ENCODE measurements around the gene BMERB1. TPM values are rescaled to one million over a fixed set of nuclear protein-coding genes. Genes with fewer than 3 reads are reported as not detected.
"Not testable (repeated sequence)": the region's sequence is repeated elsewhere in the genome, so short reads cannot be mapped to it uniquely, and the experiment has no call there.

BMERB1 gene
- total RNA-seq, 1 donor from 2014 or later, result 45.1 TPM

DNA sequence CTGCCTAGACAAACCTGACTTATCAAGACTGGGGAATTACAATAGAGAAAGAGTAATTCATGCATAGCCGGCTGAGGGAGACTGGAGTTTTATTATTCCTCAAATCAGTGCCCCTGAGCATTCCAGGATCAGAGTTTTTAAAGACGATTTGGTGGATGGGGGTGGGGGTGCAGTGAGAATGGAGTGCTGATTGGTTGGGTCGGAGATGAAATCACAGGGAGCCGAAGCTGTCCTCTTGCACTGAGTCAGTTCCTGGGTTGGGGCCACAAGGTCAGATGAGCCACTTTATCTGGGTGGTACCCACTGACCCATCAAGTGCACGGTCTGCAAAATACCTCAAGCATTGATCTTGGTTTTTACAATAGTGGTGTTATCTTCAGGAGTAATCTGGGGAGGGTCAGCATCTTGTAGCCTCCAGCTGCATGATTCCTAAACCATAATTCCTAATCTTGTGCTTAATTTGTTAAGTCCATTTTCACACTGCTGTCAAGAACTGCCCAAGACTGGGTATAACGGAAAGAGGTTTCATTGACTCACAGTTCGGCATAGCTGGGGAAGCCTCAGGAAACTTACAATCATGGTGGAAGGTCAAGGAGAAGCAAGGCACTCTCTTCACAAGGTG is 139.0 kb downstream of the BMERB1 start:
- H3K4me1 Mint-ChIP-seq, result no peaks in the 10 kb centered on the region

DNA sequence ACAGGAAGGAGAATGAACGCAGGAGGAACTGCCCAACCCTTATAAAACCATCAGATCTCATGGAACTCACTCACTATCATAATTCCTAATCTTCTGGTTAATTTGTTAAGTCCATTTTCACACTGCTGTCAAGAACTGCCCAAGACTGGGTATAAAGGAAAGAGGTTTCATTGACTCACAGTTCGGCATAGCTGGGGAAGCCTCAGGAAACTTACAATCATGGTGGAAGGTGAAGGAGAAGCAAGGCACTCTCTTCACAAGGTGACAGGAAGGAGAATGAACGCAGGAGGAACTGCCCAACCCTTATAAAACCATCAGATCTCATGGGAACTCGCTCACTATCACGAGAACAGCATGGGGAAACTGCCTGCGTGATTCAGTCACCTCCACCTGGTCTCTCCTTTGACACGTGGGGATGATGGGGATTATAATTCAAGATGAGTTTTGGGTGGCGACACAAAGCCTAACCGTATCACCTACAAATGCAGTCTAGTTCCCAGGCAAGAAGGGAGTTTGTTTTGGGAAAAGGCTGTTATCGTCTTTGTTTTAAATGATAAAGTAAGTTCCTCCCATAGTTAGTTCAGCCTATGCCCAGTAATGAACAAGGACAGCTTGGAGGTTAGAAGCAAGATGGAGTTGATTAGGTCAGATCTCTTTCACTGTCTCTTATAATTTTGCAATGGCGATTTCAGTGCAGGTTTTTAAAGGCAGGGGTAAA is 139.7 kb downstream of the BMERB1 start:
- not testable (repeated sequence) for DNase-seq (ENCODE audit: low read depth, low spot score); H3K27me3 Mint-ChIP-seq (ENCODE audit: low read depth); H3K4me1 Mint-ChIP-seq; H3K9me3 Mint-ChIP-seq; H3K4me3 Mint-ChIP-seq; H3K27ac Mint-ChIP-seq (ENCODE audit: unreplicated experiment)
- H3K36me3 Mint-ChIP-seq (ENCODE audit: low read depth), result peaks cover 20% of the 10 kb centered on the region

More for the DNA sequence above, 139.0 kb downstream of the BMERB1 start:
- Mint-ChIP-seq H3K27me3 (ENCODE audit: low read depth) (no peaks in the 10 kb centered on the region), H3K4me3 (no peak overlapping the region), H3K27ac (ENCODE audit: unreplicated experiment) (no peak overlapping the region), H3K36me3 (ENCODE audit: low read depth) (peaks cover 18% of the 10 kb centered on the region), H3K9me3 (peaks cover 3% of the 10 kb centered on the region)
- TF ChIP-seq, protein P1, sequence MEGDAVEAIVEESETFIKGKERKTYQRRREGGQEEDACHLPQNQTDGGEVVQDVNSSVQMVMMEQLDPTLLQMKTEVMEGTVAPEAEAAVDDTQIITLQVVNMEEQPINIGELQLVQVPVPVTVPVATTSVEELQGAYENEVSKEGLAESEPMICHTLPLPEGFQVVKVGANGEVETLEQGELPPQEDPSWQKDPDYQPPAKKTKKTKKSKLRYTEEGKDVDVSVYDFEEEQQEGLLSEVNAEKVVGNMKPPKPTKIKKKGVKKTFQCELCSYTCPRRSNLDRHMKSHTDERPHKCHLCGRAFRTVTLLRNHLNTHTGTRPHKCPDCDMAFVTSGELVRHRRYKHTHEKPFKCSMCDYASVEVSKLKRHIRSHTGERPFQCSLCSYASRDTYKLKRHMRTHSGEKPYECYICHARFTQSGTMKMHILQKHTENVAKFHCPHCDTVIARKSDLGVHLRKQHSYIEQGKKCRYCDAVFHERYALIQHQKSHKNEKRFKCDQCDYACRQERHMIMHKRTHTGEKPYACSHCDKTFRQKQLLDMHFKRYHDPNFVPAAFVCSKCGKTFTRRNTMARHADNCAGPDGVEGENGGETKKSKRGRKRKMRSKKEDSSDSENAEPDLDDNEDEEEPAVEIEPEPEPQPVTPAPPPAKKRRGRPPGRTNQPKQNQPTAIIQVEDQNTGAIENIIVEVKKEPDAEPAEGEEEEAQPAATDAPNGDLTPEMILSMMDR (conservative IDR thresholded peaks at IDR 0.05), result no peak
- no peak for DNase-seq (ENCODE audit: low read depth, low spot score)

DNA sequence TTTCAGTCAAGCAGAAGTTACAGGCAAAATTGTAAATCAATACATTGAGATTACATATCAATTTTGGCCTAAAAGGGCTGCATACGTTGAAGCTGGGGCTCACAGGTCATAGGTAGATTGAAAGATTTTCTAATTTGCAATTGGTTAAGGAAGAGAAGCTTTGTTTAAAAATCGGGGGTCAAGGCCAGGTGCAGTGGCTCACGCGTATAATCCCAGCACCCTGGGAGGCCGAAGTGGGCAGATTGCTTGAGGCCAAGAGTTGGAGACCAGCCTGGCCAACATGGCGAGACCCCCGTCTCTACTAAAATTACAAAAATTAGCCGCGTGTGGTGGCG is 140.2 kb downstream of the BMERB1 start:
- peaks cover 3% of the 10 kb centered on the region for H3K9me3 Mint-ChIP-seq
- no peak for DNase-seq (ENCODE audit: low read depth, low spot score)
- no peak overlapping the region for H3K27ac Mint-ChIP-seq (ENCODE audit: unreplicated experiment)
- TF ChIP-seq, protein P1 (conservative IDR thresholded peaks at IDR 0.05), result no peak
- H3K27me3 Mint-ChIP-seq (ENCODE audit: low read depth), result no peaks in the 10 kb centered on the region
- H3K36me3 Mint-ChIP-seq (ENCODE audit: low read depth), result peaks cover 16% of the 10 kb centered on the region
- H3K4me3 Mint-ChIP-seq, result no peak overlapping the region
- no peaks in the 10 kb centered on the region for H3K4me1 Mint-ChIP-seq

DNA sequence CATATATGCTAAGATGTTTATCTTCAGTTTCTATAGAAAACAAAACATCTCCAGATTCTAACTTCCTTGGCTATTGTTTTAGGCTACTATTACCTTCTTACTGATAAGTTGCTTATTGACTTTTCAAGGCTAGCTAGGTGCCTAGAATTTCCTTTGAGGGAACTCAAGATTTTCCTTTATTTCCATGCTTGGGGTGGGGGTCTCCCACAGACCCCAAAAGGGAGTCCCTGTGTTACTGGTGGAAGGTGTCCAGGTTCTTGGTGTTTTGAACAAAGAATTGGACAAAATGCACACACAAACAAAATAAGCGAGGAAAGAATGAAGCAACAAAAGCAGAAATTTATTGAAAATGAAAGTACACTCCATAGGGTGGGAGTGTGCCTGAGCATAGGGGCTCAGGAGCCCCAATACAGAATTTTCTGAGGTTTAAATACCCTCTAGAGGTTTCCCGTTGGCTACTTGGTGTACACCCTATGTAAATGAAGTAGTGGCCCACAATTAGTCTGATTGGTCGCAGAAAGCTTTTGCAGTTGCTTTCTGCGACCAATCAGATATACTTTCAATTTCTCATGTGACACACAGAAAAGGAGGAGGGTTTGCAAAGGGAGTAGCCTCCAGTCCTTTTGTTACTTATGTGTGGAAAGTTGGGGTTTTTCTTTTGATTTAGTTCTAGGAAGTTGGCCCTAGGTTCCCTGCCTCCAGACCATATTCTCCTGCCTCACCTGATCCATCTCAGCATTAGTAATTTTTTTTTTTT is 141.1 kb downstream of the BMERB1 start:
- H3K9me3 Mint-ChIP-seq, result peaks cover 3% of the 10 kb centered on the region
- TF ChIP-seq, protein P1 (conservative IDR thresholded peaks at IDR 0.05), result no peak
- DNase-seq (ENCODE audit: low read depth, low spot score), result no peak

DNA sequence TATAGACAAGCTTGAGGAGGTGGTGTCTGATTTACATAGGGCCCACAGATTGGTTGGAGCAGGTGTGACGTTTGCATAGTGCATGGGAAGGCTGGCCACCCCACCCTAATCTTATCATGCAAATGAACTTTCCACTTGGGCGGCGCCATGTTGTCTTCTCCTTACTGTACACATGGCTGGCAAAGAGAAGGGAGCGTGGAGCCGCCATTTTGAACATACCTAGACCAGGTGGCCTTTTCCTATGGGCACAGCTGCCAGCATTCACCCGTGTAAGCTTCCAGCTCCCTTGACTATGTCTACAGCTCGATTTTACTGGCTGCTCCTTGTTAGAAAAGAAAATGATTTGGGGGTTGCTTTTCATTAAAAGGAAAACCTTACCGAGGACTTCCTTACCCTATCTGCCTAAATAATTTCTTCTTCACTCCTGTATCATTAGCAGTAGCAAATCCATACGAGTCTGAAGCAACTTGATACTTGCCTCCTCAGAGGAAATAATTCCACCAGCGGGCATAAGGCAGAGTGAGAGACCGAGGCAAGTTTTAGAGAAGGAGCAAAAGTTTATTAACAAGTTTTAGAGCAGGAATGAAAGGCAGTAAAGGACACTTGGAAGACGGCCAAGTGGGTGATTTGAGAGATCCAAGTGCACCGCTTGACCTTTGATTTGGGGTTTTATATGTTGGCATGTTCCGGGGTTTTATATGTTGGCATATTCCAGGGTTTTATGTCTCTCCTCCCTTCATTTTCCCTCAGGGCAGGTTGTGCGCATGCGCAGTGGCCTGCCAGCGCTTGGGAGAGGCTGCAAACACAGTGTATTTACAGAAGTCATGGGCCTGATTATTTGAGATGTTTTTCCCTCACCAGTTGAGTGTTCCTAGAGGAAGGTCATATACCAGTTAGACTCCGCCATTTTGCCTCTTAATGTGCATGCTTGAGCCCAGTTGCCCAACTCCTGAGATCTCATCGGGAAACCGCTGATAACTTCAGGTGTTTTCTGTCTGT is 142.9 kb downstream of the BMERB1 start:
- H3K9me3 Mint-ChIP-seq, result peaks cover 3% of the 10 kb centered on the region
- no peak overlapping the region for H3K4me3 Mint-ChIP-seq
- peaks cover 18% of the 10 kb centered on the region for H3K36me3 Mint-ChIP-seq (ENCODE audit: low read depth)
- no peaks in the 10 kb centered on the region for H3K4me1 Mint-ChIP-seq
- DNase-seq (ENCODE audit: low read depth, low spot score), result no peak
- H3K27me3 Mint-ChIP-seq (ENCODE audit: low read depth), result no peaks in the 10 kb centered on the region
- no peak overlapping the region for H3K27ac Mint-ChIP-seq (ENCODE audit: unreplicated experiment)
- TF ChIP-seq, protein P1 (conservative IDR thresholded peaks at IDR 0.05), result no peak

More for the DNA sequence above, 141.1 kb downstream of the BMERB1 start:
- Mint-ChIP-seq H3K4me1 (no peaks in the 10 kb centered on the region), H3K27ac (ENCODE audit: unreplicated experiment) (no peak overlapping the region), H3K36me3 (ENCODE audit: low read depth) (peaks cover 16% of the 10 kb centered on the region), H3K27me3 (ENCODE audit: low read depth) (no peaks in the 10 kb centered on the region), H3K4me3 (no peak overlapping the region)

All from neural crest cell (in vitro differentiated cells).